ENCODE measurements around the gene VAC14.
"Not testable (repeated sequence)": the region's sequence is repeated elsewhere in the genome, so short reads cannot be mapped to it uniquely, and the experiment has no call there.

VAC14 gene

DNA sequence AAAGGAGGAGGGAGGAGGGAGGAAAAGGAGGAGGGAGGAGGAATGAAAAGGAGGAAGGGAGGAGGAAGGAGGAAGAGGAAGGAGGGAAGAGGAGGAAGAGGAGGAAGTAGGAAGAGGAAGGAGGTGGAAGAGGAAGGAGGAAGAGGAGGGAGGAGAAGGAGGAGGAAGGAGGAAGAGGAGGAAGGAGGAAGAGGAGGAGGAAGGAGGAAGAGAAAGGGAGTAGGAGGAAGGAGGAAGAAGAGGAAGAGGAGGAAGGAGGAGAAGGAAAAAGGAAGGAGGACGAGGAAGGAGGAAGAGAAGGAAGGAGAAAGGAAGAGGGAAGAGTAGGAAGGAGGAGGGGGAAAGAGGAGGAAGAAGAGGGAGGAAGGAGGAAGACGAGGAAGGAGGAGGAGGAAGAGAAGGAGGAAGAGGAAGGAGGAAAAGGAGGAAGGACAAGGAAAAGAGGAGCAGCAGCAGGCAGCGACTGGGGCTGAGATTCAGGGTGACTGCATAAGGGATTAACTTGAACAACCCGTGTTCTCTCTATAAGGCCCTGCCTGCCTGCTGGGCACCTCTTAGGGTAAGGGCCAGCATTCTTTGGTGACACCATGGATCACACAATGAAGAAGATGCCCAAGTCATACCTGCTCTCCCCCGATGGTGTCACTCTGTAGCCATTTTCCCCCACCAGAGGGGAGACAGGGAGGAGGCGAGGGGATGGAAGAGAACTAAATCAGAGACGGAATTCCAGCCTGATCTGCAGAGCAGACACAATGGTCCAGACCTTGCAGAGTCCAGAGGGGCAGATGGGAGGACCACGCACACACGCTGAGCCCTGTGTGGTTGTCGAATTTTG, 156.0 kb downstream of the VAC14 start:
- no peak for DNase-seq

DNA sequence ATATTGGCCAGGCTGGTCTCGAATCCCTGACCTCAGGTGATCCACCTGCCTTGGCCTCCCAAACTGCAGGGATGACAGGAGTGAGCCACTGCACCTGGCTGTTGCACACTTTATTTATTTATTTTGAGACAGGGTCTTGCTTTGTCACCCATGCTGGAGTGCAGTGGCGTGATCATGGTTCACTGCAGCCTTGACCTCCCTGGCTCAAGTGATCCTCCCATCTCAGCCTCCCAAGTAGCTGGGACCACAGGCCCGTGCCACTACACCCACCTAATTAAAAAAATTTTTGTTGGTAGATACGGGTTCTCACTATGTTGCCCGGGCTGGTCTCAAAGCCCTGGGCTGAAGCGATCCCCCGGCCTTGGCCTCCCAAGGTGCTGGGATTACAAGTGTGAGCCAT, 157.7 kb downstream of the VAC14 start:
- not testable (repeated sequence) for DNase-seq

DNA sequence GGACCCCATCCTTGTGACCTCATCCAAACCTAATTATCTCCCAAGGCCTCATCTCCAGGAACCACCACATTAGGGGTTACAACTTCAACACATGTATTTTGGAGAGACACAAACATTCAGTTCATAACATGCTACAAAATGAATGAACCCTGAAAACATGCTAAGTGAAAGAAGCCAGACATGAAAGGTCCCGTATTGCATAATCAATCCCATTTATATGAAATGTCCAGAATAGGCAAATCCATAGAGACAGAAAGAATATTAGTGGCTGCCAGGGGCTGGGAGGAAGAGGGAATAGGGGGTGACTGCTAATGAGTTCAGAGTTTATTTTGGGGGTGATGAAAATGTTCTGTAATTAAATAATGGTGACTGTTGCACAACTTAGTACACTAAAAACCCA, 158.3 kb downstream of the VAC14 start:
- DNase-seq = no peak

DNA sequence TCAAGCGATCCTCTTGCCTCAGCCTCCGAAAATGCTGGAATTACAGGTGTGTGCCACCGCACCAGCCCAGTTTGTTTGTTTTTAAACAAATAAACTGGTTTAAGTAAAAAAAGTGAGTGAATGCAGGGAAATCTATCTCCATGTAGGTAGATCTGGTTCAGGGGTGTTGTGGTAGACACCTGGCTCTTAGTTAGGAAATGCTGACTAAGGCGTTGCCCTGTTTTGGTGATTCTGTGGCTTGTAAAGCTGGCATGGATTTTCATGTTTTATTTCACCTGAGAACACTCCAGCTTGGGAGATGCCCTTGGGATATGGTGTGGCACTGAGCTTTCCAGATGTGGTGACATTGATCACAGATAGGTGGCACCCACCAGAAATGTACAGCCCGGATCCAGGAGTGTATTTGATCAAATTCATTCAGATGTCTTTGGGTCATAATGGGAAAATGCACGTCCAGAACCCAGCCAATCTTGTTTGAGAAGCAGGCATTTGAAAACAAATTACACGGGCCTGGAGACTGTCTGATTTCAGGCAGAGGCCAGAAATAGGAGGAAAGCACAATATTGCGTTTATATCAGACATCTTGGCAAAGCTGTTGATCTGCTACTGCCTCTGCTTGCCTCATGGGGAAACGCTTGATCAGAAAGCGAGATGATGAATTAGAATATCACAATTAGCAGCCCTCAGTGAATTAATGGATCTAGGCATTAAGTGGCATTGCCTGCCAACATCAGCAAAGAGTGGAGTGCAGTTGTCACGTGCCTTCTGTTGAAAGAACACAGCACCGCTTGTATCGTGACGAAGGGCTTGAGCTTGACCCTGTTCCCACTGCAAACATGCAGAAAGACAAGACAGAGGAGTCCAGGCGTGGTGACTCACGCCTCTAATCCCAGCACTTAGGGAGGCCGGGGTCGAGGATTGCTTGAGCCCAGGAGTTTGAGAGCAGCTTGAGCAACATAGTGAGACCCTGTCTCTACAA, 161.9 kb downstream of the VAC14 start:
- no peak for DNase-seq
